GM08714 (cell line): ENCODE measurements around the gene MSRB3.

Experiments used
- H3K4me3 ChIP-seq: fragments of 200-500 bp; sonication (Bioruptor generic); 2 replicates; pipeline ENCODE4 v1.5.1; 2014; ENCODE audit warnings: mild to moderate bottlenecking, low read length, inconsistent platforms
- ZNF274 ChIP-seq: IDR thresholded peaks from 2 replicates; pipeline ENCODE4 v1.6.1; 2012; ENCODE audit warnings: mild to moderate bottlenecking, low read depth, low read length

The MSRB3 gene

DNA sequence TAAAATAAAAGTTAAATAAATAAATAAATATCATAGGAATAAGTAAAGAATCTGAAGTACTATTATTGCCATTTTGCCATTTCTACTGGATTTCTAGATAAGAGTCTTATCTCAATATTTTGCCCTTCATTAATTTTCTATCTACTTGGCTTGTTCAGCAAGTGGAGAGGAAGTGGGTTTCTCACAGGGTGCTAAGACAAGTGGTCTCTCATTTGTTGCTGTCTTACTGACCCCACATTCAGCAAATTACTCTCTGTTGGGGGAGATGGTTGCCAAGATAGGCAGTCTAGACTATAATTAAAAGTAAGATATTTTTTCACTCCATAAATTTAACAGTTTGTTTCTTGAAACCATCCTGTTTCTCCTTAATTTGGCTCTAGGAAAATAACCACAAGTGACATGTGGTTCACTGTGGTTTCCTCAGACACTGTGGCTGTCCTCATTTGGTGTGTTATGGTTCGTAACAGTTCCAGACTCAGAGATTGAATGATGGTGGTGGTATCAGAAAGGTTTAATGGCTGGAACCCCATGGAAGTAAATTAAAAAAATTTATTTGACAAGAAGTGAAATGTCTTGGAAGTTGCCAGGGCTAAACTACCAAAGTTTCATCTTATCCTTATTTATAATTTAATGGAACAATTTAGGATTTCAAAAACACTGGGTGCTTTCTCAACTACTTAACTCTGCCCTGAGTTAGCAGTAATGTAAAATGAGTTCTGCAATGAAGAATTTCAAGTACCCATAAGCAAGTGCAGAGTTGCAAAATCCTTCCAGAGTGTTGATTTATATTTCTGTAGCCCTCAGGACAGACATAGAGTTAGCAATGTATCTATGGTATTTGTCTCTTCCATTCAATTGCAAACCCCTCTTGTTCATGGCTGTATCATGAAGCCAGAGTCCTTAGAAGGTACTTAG is 214.8 kb downstream of the MSRB3 start:
- no peak overlapping the region for H3K4me3 ChIP-seq
- no peak for TF ChIP-seq ZNF274

- H3K4me3 ChIP-seq: no peak overlapping the region
- no peak for TF ChIP-seq ZNF274
Observed at GRCh38 chr12:65493913-65494245, 215.4 kb downstream of the MSRB3 start.

DNA sequence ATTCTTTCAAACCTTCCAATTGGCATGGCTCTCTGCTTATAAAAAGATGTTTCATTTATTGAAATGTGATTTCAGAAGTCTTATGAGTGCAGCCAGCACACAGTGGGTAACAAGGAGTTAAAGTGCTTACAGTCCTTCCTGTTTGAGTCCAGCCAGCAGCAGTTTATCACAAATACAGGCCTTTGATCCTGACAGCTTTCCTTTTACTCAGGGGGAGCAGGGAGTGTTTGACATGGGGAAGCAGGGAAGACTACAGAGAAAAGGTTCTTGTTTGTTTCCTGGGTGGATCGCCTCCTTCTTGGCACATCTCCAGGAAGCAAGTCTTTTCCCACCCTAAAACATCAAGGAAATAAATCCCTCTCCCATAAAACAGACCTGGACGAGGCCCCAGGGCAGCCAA is 216.1 kb downstream of the MSRB3 start:
- H3K4me3 ChIP-seq: no peak overlapping the region
- no peak for TF ChIP-seq ZNF274

- TF ChIP-seq ZNF274: no peak
Observed at GRCh38 chr12:65495233-65495632, 216.8 kb downstream of the MSRB3 start.

DNA sequence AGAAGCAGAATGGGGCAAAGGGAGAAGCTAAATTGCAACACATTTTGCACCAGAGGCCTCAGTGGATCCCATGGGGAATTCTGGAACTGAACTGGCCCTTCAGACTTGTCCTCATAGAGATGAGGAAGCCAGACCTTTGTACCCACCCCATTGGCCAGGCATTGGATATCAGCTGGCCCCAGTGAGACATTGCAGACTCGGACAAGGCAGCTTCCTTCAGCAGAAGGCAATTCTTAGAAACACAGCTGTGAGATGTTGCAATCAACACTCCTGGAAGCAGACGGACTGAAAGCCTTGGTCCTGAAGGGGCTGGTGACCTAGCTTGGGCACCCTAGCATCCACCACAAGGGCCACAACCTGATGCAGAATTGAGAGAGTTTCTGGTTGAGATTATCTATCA is 218.1 kb downstream of the MSRB3 start:
- H3K4me3 ChIP-seq: no peak overlapping the region
- TF ChIP-seq ZNF274: no peak

More at GRCh38 chr12:65495233-65495632, 216.8 kb downstream of the MSRB3 start:
- no peak overlapping the region for H3K4me3 ChIP-seq

DNA sequence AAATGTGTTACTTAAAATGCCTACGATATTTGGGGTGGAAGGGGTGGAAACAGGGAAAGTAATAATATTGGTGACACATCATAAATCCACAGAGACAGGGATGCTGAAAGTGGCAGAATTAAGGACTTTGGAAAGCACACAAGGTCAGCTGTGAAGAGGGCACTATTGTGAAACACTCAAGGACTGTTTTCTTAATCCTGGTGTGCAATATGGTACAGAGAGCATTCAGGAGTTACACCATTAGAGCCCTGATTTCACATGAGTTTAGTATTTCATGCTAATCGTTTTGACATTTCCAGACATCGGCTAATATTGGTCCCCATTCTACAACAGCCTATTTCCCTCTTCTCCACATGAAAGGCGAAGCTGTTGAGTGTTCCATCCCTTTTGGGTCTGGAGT is 219.2 kb downstream of the MSRB3 start:
- TF ChIP-seq ZNF274: no peak
- H3K4me3 ChIP-seq: no peak overlapping the region

- no peak overlapping the region for H3K4me3 ChIP-seq
- TF ChIP-seq ZNF274: no peak
Observed at GRCh38 chr12:65499167-65499566, 220.7 kb downstream of the MSRB3 start.

DNA sequence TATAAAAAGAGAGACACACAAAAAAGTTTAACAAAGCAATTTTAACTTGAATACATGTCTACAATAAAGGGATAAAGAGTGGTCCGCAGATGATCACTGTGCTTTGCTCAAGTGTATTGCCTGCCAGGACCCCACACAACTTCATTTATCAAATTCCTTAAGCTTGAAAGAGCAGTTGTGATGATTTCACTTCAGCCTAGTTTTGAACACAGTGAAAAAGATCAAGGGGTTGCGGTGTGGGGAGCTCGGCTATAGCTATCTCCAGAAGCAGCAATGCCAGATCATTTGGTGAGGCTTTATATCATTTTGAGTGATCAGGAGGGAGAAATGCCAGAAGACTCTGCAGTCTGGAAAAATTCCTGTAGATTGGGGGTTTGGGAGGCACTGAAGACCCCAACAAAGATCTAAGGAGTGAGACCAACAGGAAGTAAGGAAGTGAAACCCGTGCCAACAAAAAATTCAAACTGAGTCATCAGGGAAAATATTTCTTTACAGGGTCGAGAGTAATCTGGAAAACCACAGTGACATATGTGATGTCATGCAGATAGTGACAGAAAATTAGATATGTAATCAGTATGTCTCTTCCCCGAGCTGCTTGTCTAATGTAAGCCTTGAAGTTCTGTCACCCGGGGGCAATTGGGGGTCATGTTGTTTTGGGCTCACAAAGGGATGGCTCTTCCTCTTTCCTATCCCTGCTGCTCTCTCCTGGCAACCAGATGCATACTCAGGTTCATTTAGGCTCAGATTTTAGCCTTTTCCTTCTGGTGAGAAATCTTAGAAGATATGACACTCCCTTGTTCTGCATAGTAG is 221.8 kb downstream of the MSRB3 start:
- no peak overlapping the region for H3K4me3 ChIP-seq
- no peak for TF ChIP-seq ZNF274

- no peak overlapping the region for H3K4me3 ChIP-seq
- no peak for TF ChIP-seq ZNF274
Observed at GRCh38 chr12:65501093-65501621, 222.7 kb downstream of the MSRB3 start.

- no peak for TF ChIP-seq ZNF274
- H3K4me3 ChIP-seq: no peak overlapping the region
Observed at GRCh38 chr12:65501935-65502334, 223.5 kb downstream of the MSRB3 start.

- no peak for TF ChIP-seq ZNF274
- H3K4me3 ChIP-seq: no peak overlapping the region
Observed at GRCh38 chr12:65504417-65504816, 225.9 kb downstream of the MSRB3 start.

GRCh38 chr12:65505386-65506121 is 227.1 kb downstream of the MSRB3 start:
- no peak for TF ChIP-seq ZNF274
- H3K4me3 ChIP-seq: no peak overlapping the region

DNA sequence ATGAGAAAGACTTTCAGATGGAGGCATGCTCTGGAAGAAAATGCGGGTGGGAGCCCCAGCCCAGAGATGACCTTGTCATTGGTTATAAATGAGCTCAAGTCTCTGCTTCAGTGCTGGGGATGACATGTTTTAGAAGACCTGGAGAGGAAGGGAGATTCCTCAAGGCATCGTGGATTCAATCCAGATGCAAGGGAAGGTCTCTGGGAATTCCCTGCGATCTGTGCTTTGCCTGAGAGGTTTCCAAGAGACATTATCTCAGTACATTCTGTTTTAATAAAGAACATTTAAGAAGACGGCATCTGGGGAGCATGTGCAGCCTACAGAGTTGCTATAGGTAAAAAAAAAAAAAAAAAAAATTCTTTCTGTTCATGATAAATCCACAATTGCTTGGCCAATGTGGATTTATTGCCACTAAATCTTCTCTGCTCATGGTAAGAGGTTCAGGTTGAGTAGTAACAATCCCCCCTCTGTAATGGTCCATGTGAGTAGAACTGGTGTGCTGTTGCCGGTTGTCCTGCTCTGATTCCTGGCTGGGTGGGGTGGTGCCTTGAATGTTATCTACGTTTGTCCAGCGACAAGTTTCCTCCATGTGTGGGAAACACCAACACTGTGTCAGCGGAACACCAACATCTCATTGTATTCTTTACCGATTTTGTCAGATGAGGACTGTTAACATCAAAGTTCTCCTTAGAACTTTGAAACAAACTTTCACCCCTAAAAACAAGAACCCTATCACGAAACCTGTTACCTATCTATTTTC is 230.0 kb downstream of the MSRB3 start:
- H3K4me3 ChIP-seq: no peak overlapping the region
- no peak for TF ChIP-seq ZNF274

DNA sequence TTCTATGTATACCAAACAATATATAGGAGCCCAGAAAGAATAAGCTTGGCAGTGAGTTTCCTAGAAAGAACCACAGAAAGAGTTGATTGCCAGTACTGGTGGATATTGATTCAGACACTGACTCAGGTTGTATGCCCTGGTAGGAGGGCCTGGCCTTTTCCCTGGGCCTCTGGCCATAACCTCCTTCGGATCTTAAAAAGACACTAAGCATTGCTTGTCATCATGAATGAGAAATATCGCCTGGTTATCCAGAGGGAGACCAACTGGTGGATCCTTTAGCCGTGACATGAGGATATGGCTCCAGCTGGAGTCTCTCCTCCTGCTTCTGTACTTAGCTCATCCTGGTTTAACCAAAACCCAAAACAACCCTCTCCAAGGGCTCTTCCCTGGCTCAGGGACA is 231.5 kb downstream of the MSRB3 start:
- no peak for TF ChIP-seq ZNF274
- H3K4me3 ChIP-seq: no peak overlapping the region
